HG03139 (cell line): ENCODE data around the gene PIK3R2.

Experiments
- ATAC-seq: cut with Tn5 transposase; IDR thresholded peaks from one replicate; pipeline ENCODE4 v1.9.1; 2021; ENCODE audit not compliant: unreplicated experiment

Gene PIK3R2

GRCh38 chr19:18122860-18123795 is 29.8 kb upstream of the PIK3R2 start:
- no peak for ATAC-seq

GRCh38 chr19:18123819-18124218 is 29.1 kb upstream of the PIK3R2 start:
- no peak for ATAC-seq

- ATAC-seq, result no peak
Observed at GRCh38 chr19:18126097-18126496, 26.9 kb upstream of the PIK3R2 start.

- ATAC-seq, result no peak
Observed at GRCh38 chr19:18128044-18128443, 24.9 kb upstream of the PIK3R2 start.

- no peak for ATAC-seq
Observed at GRCh38 chr19:18128805-18129204, 24.2 kb upstream of the PIK3R2 start.

GRCh38 chr19:18130523-18131242 is 22.3 kb upstream of the PIK3R2 start:
- ATAC-seq, result no peak

GRCh38 chr19:18131841-18132596 is 20.9 kb upstream of the PIK3R2 start:
- no peak for ATAC-seq

- ATAC-seq, result no peak
Observed at GRCh38 chr19:18135712-18136584, 17.0 kb upstream of the PIK3R2 start.

GRCh38 chr19:18137242-18137641 is 15.7 kb upstream of the PIK3R2 start:
- no peak for ATAC-seq

- ATAC-seq, result no peak
Observed at GRCh38 chr19:18137657-18138339, 15.2 kb upstream of the PIK3R2 start.

GRCh38 chr19:18140473-18140872 is 12.5 kb upstream of the PIK3R2 start:
- no peak for ATAC-seq

- no peak for ATAC-seq
Observed at GRCh38 chr19:18141031-18141430, 11.9 kb upstream of the PIK3R2 start.

GRCh38 chr19:18143902-18144301 is 9.1 kb upstream of the PIK3R2 start:
- ATAC-seq, result no peak

- ATAC-seq, result no peak
Observed at GRCh38 chr19:18144361-18144760, 8.6 kb upstream of the PIK3R2 start.

- no peak for ATAC-seq
Observed at GRCh38 chr19:18144906-18145305, 8.1 kb upstream of the PIK3R2 start.

- ATAC-seq, result no peak
Observed at GRCh38 chr19:18145391-18145999, 7.5 kb upstream of the PIK3R2 start.

GRCh38 chr19:18147396-18147795 is 5.6 kb upstream of the PIK3R2 start:
- no peak for ATAC-seq

- no peak for ATAC-seq
Observed at GRCh38 chr19:18149596-18149975, 3.4 kb upstream of the PIK3R2 start.

- ATAC-seq, result no peak
Observed at GRCh38 chr19:18150776-18151624, 2.0 kb upstream of the PIK3R2 start.
